Embryonic facial prominence (tissue), 1 donor: ENCODE results near the gene STK38L.
A peak's percentile ranks its signal among the peaks of the same experiment; 100 is the strongest.

Experiments
- DNase-seq: peaks from one replicate; pipeline ENCODE4 v3.0.0-alpha.2; 2016; ENCODE audit errors: extremely low spot score

The STK38L gene

GRCh38 chr12:27276275-27276674 lies 32.2 kb downstream of the STK38L start:
- DNase-seq, result no peak

- DNase-seq, result no peak
Observed at GRCh38 chr12:27277846-27278260, 33.8 kb downstream of the STK38L start.

- no peak for DNase-seq
Observed at GRCh38 chr12:27279826-27280225, 35.7 kb downstream of the STK38L start.

- no peak for DNase-seq
Observed at GRCh38 chr12:27280412-27280811, 36.3 kb downstream of the STK38L start.

GRCh38 chr12:27282754-27283153 lies 38.7 kb downstream of the STK38L start:
- DNase-seq, result no peak

- no peak for DNase-seq
Observed at GRCh38 chr12:27284021-27284420, 39.9 kb downstream of the STK38L start.

- no peak for DNase-seq
Observed at GRCh38 chr12:27284751-27285150, 40.7 kb downstream of the STK38L start.

GRCh38 chr12:27285403-27285802 lies 41.3 kb downstream of the STK38L start:
- DNase-seq, result no peak

- DNase-seq, result no peak
Observed at GRCh38 chr12:27289414-27289813, 45.3 kb downstream of the STK38L start.

GRCh38 chr12:27290501-27291168 lies 46.5 kb downstream of the STK38L start:
- no peak for DNase-seq

- DNase-seq, result no peak
Observed at GRCh38 chr12:27291862-27292261, 47.8 kb downstream of the STK38L start.

- no peak for DNase-seq
Observed at GRCh38 chr12:27292718-27293117, 48.6 kb downstream of the STK38L start.

- no peak for DNase-seq
Observed at GRCh38 chr12:27293463-27293862, 49.4 kb downstream of the STK38L start.

GRCh38 chr12:27296674-27297073 lies 52.6 kb downstream of the STK38L start:
- DNase-seq, result no peak

GRCh38 chr12:27297566-27297965 lies 53.5 kb downstream of the STK38L start:
- no peak for DNase-seq

GRCh38 chr12:27299102-27299501 lies 55.0 kb downstream of the STK38L start:
- no peak for DNase-seq

- no peak for DNase-seq
Observed at GRCh38 chr12:27300226-27300625, 56.1 kb downstream of the STK38L start.

- DNase-seq, result no peak
Observed at GRCh38 chr12:27303139-27304111, 59.3 kb downstream of the STK38L start.

GRCh38 chr12:27304856-27305255 lies 60.8 kb downstream of the STK38L start:
- DNase-seq, result no peak

- DNase-seq, result peak; percentile 34
Observed at GRCh38 chr12:27305673-27306456, 61.8 kb downstream of the STK38L start.

- no peak for DNase-seq
Observed at GRCh38 chr12:27309293-27309994, 65.4 kb downstream of the STK38L start.

GRCh38 chr12:27309995-27310315 lies 65.9 kb downstream of the STK38L start:
- no peak for DNase-seq
